T-cell (primary cell): Measurements from ENCODE around the gene ROPN1. TPM values are rescaled to one million over a fixed set of nuclear protein-coding genes. Genes with fewer than 3 reads are reported as not detected.
A peak's percentile ranks its signal among the peaks of the same experiment; 100 is the strongest.

Experiments used
- ATAC-seq, 4 experiments: fragments of 200-7000 bp in 3 of 4; fragments of 150-1000 bp in 1 of 4; cut with Tn5 transposase; replicated peaks in 1 of 4; 1 replicate in 3 of 4; 2 replicates in 1 of 4; pipeline ENCODE4 v1.10.0; 2021; ENCODE audit warnings: moderate library complexity in 3 of 4, mild to moderate bottlenecking in 2 of 4, moderate number of reproducible peaks in 1 of 4
- CTCF ChIA-PET, 2 donors: fragments of 300-600 bp; sonication (Branson Sonifier 250); formaldehyde crosslinking; loops; one replicate each; lab custom pipeline; 2022; ENCODE audit warnings: antibody characterized with exemption in 2 of 2; lab: Charles Lee
- POLR2A ChIA-PET, 2 donors: fragments of 300-600 bp; sonication (Branson Sonifier 250); formaldehyde crosslinking; loops; one replicate each; lab custom pipeline; 2022; ENCODE audit warnings: antibody characterized with exemption in 2 of 2; lab: Charles Lee
- DNase-seq, 35 experiments: peaks; one replicate each; pipeline versions ENCODE4 v3.0.0 to v3.0.0-alpha.2; 2013 to 2023
- H3K27ac ChIP-seq: one replicate; pipeline ENCODE4 v1.5.1; 2013; ENCODE audit warnings: low read length
- H3K27me3 ChIP-seq, 2 experiments: replicated peaks in 1 of 2; 1 replicate in 1 of 2; 2 replicates in 1 of 2; pipeline versions ENCODE4 v1.6.1 to v1.7.0; 2013; ENCODE audit warnings: low read length in 1 of 2, mixed read lengths in 1 of 2; ENCODE audit not compliant: control insufficient read depth in 2 of 2, insufficient read depth in 2 of 2; ENCODE audit errors: extremely low read depth in 1 of 2
- H3K36me3 ChIP-seq, 2 donors: 1 replicate in 1 of 2; 2 replicates in 1 of 2; pipeline versions ENCODE4 v1.6.1 to v1.7.0; 2013; ENCODE audit warnings: low read length in 1 of 2; ENCODE audit not compliant: control insufficient read depth in 2 of 2, insufficient read depth in 1 of 2; ENCODE audit errors: extremely low read depth in 1 of 2
- H3K4me1 ChIP-seq, 2 experiments: 1 replicate in 1 of 2; 2 replicates in 1 of 2; pipeline versions ENCODE4 v1.6.1 to v1.7.0; 2013; ENCODE audit warnings: low read length in 2 of 2, mixed read lengths in 1 of 2; ENCODE audit not compliant: insufficient read depth in 2 of 2, control insufficient read depth in 1 of 2; ENCODE audit errors: extremely low read depth in 1 of 2
- H3K4me3 ChIP-seq, 2 donors: 1 replicate in 1 of 2; 2 replicates in 1 of 2; pipeline versions ENCODE4 v1.5.1 to v1.7.0; 2013; ENCODE audit warnings: mild to moderate bottlenecking in 2 of 2, low read length in 1 of 2, moderate library complexity in 1 of 2; ENCODE audit not compliant: control insufficient read depth in 1 of 2; ENCODE audit errors: extremely low read depth in 1 of 2
- H3K9me3 ChIP-seq: 2 replicates; pipeline ENCODE4 v1.7.0; 2013
- H3K27ac Mint-ChIP-seq, 2 donors: one replicate each; pipeline ENCODE4 v1.8.0; 2020 to 2021; ENCODE audit warnings: mild to moderate bottlenecking in 2 of 2, mixed read lengths in 2 of 2
- H3K27me3 Mint-ChIP-seq, 2 donors: one replicate each; pipeline ENCODE4 v1.8.0; 2021 to 2022; ENCODE audit warnings: mixed read lengths in 2 of 2
- H3K36me3 Mint-ChIP-seq: one replicate; pipeline ENCODE4 v1.8.0; 2021; ENCODE audit warnings: mixed read lengths
- H3K4me1 Mint-ChIP-seq, 3 donors: one replicate each; pipeline ENCODE4 v1.8.0; 2020 to 2022; ENCODE audit warnings: mixed read lengths in 3 of 3, mild to moderate bottlenecking in 1 of 3
- H3K4me3 Mint-ChIP-seq, 3 donors: one replicate each; pipeline ENCODE4 v1.8.0; 2020 to 2022; ENCODE audit warnings: mild to moderate bottlenecking in 3 of 3, mixed read lengths in 3 of 3, moderate library complexity in 3 of 3
- H3K9me3 Mint-ChIP-seq, 3 donors: one replicate each; pipeline ENCODE4 v1.8.0; 2020 to 2022; ENCODE audit warnings: mixed read lengths in 3 of 3
- WGBS: methylation state at CpG from one replicate; pipeline ENCODE4 v1.1.5; 2013; ENCODE audit warnings: missing lambda C conversion rate; ENCODE audit not compliant: insufficient coverage; 5-methylcytosine and 5-hydroxymethylcytosine counted together
- total RNA-seq, 35 experiments: library from RNA in 6 of 35; stranded (reverse) in 6 of 35; fragments of 120-200 nt in 1 of 35; gene quantifications; one replicate each; pipeline versions ENCODE4 v1.2.1 to v1.2.4 and lab custom pipeline; 2013 to 2026

Gene ROPN1
- total RNA-seq, 5 donors from 2014 or later (not counting 1 experiment from before 2014, with no cell fraction given) = not detected

- Mint-ChIP-seq H3K9me3 (peaks cover 0 to 4% (median 3%) of the 10 kb centered on the region in 3 donors), H3K4me1 (peaks cover 10 to 14% (median 13%) of the 10 kb centered on the region in 3 donors), H3K27me3 (peaks cover 23 to 35% of the 10 kb centered on the region in 2 donors), H3K4me3 (peak overlapping the region; percentile 55 to 82 (median 63)), H3K36me3 (no peaks in the 10 kb centered on the region), H3K27ac (no peak overlapping the region)
- CTCF ChIA-PET = no interaction called here
- ATAC-seq (peak in 3 of 4 experiments; percentile 9 to 30 (median 21)), DNase-seq (peak in 2 of 35 experiments; percentile 2 to 5)
- Histone ChIP-seq H3K9me3 (no peaks in the 10 kb centered on the region), H3K27ac (no peak overlapping the region), H3K4me3 (peak overlapping the region; percentile 36 to 74), H3K4me1 (peaks cover 0 to 12% of the 10 kb centered on the region in 2 experiments), H3K27me3 (peaks cover 20 to 50% of the 10 kb centered on the region in 2 experiments), H3K36me3 (no peaks in the 10 kb centered on the region)
- POLR2A ChIA-PET = no interaction called here
- 8% methylated on average over 28 of the region's 47 CpGs for WGBS
These were observed 42.3 kb upstream of the ROPN1 start for GRCh38 chr3:124034016-124034843.

- POLR2A ChIA-PET = no interaction called here
- peaks cover 0 to 12% of the 10 kb centered on the region in 2 experiments for H3K4me1 ChIP-seq
- Mint-ChIP-seq H3K27ac (peak within 1 kb of the TSS in 1 of 2 donors; percentile 58), H3K36me3 (no peaks in the 10 kb centered on the region), H3K4me1 (peaks cover 10 to 14% (median 13%) of the 10 kb centered on the region in 3 donors), H3K4me3 (peak within 1 kb of the TSS; percentile 69 to 82 (median 71)), H3K9me3 (peaks cover 0 to 4% (median 3%) of the 10 kb centered on the region in 3 donors), H3K27me3 (peaks cover 27 to 39% of the 10 kb centered on the region in 2 donors)
- H3K9me3 ChIP-seq = no peaks in the 10 kb centered on the region
- H3K4me3 ChIP-seq = peak within 1 kb of the TSS; percentile 36 to 74
- ATAC-seq (peak; percentile 22 to 58 (median 36)), DNase-seq (peak in 2 of 35 experiments; percentile 0 to 4)
- H3K27ac ChIP-seq = no peak within 1 kb of the TSS
- H3K27me3 ChIP-seq = peaks cover 20 to 46% of the 10 kb centered on the region in 2 experiments
- CTCF ChIA-PET = interaction anchor here in 1 of 2 donors (0.5 kb wide), 1 partner anchor 42 kb away, joined by 3 read pairs; no protein-coding TSS in a partner anchor
- WGBS = 3% methylated on average over 60 of the region's 63 CpGs
- H3K36me3 ChIP-seq = no peaks in the 10 kb centered on the region
These were observed 41.6 kb upstream of the ROPN1 start, which contains the start of gene KALRN for GRCh38 chr3:124033360-124034015. Gene KALRN (plus strand): TSS chr3:124033369.

- H3K4me1 ChIP-seq = peaks cover 0 to 12% of the 10 kb centered on the region in 2 experiments
- H3K4me3 Mint-ChIP-seq = peak overlapping the region in 1 of 3 donors; percentile 82
- H3K4me1 Mint-ChIP-seq = peaks cover 10 to 14% (median 13%) of the 10 kb centered on the region in 3 donors
- H3K27me3 ChIP-seq = peaks cover 18 to 43% of the 10 kb centered on the region in 2 experiments
- H3K9me3 Mint-ChIP-seq = peaks cover 0 to 4% (median 3%) of the 10 kb centered on the region in 3 donors
- H3K36me3 ChIP-seq = no peaks in the 10 kb centered on the region
- peak in 32 of 35 experiments; percentile 18 to 63 (median 38) for DNase-seq
- CTCF ChIA-PET = interaction anchor here (0.5 to 1.0 kb wide), 4 partner anchors 43 to 886 kb away, joined by 3 read pairs; no protein-coding TSS in a partner anchor
- no peaks in the 10 kb centered on the region for H3K9me3 ChIP-seq
- peak overlapping the region in 1 of 2 donors; percentile 57 for H3K4me3 ChIP-seq
- peak; percentile 78 to 89 (median 86) for ATAC-seq
- WGBS = under 1% methylated on average over 46 of the region's 48 CpGs
- peaks cover 30 to 40% of the 10 kb centered on the region in 2 donors for H3K27me3 Mint-ChIP-seq
- no peaks in the 10 kb centered on the region for H3K36me3 Mint-ChIP-seq
- H3K27ac Mint-ChIP-seq = no peak overlapping the region
- no peak overlapping the region for H3K27ac ChIP-seq
- POLR2A ChIA-PET = no interaction called here
These were observed 41.0 kb upstream of the ROPN1 start for GRCh38 chr3:124032881-124033359.

- H3K4me3 ChIP-seq = peak overlapping the region in 1 of 2 donors; percentile 57
- no peaks in the 10 kb centered on the region for H3K36me3 ChIP-seq
- peaks cover 0 to 4% (median 3%) of the 10 kb centered on the region in 3 donors for H3K9me3 Mint-ChIP-seq
- ChIA-PET CTCF (interaction anchor here (0.5 to 1.0 kb wide), 4 partner anchors 43 to 886 kb away, joined by 3 read pairs; no protein-coding TSS in a partner anchor), POLR2A (no interaction called here)
- peaks cover 18 to 38% of the 10 kb centered on the region in 2 experiments for H3K27me3 ChIP-seq
- WGBS = 34% methylated on average over 29 of the region's 29 CpGs
- peaks cover 0 to 12% of the 10 kb centered on the region in 2 experiments for H3K4me1 ChIP-seq
- no peaks in the 10 kb centered on the region for H3K9me3 ChIP-seq
- peak overlapping the region; percentile 69 to 82 (median 71) for H3K4me3 Mint-ChIP-seq
- no peak for ATAC-seq
- DNase-seq = no peak
- no peak overlapping the region for H3K27ac ChIP-seq
- H3K36me3 Mint-ChIP-seq = no peaks in the 10 kb centered on the region
- peaks cover 10 to 14% (median 13%) of the 10 kb centered on the region in 3 donors for H3K4me1 Mint-ChIP-seq
- H3K27ac Mint-ChIP-seq = peak overlapping the region in 1 of 2 donors; percentile 58
- H3K27me3 Mint-ChIP-seq = peaks cover 32 to 42% of the 10 kb centered on the region in 2 donors
These were observed 40.5 kb upstream of the ROPN1 start for GRCh38 chr3:124032311-124032880.

DNA sequence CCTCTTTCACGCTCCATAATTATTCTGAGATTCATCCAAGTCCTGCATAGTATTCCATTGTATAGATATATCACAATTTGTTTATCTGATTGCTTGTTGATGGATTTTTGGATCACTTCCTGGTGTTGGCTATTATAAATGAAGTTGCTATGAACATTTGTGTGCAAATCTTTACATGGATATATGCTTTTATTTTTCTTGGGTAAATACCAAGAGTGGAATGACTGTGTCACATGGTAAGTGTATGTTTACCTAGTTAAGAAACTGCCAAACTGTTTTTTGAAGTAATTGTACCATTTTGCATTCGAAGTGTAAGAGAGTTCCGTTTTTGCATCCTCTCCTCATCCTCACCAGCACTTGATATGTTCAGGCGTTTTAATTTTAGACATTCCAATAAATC, 34.6 kb upstream of the ROPN1 start:
- Mint-ChIP-seq H3K4me3 (no peak overlapping the region), H3K4me1 (no peaks in the 10 kb centered on the region), H3K27ac (no peak overlapping the region), H3K36me3 (no peaks in the 10 kb centered on the region), H3K27me3 (peaks cover 18 to 25% of the 10 kb centered on the region in 2 donors), H3K9me3 (peaks cover 0 to 4% (median 0%) of the 10 kb centered on the region in 3 donors)
- Histone ChIP-seq H3K27me3 (peaks cover 4 to 10% of the 10 kb centered on the region in 2 experiments), H3K9me3 (no peaks in the 10 kb centered on the region), H3K27ac (no peak overlapping the region), H3K4me1 (no peaks in the 10 kb centered on the region), H3K4me3 (no peak overlapping the region), H3K36me3 (no peaks in the 10 kb centered on the region)
- ChIA-PET CTCF (no interaction called here), POLR2A (no interaction called here)
- DNase-seq = no peak
- ATAC-seq = no peak
- no CpG with 5 or more reads among the region's 4 CpGs for WGBS
